ENCODE results near the gene CNKSR3.

Gene CNKSR3

DNA sequence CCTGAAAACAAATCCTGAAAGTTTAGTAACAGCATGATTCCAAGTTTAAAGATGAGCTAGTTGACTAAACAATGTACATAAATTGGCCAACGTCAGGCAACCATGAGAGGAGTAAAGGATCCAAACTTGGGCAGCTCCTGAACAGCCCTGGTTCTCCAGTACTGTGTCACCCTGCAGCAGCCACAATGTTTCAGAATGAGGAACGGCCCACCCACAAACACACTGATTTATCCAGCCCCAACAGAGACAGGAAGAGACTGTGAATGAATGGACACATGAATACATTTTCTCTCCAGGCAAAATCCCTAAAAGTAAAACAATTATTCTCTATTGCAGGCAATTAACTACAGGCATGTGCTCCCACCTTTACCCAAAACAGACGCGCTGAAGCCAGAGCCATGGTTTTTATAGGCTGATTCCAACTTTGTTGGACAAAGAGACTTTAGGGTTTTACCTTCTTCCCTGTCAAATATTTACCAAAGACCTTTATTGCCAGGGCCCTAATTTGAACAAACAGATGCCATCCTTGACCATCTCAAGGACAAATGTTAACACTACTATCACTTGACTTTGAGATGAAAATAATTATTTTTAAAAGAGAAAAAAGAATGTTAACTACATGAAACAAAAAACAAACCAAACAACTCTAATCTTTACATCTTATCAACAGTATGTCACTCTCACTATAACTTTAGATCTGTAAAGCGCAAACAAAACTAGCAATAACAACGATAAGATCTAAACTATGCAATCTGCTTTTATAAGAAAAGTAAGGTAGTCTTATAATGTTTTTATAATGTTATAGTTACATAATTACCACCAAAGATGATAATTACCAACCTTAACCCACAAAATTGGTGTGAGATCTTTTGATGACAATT lies 22.9 kb downstream of the CNKSR3 start:
- DNase-seq (ENCODE audit: extremely low read depth, insufficient read length): no peak
- no peak for TF ChIP-seq CTCF (IDR thresholded peaks at IDR 0.05; ENCODE audit: insufficient read depth, low read length, poor library complexity, severe bottlenecking)

DNA sequence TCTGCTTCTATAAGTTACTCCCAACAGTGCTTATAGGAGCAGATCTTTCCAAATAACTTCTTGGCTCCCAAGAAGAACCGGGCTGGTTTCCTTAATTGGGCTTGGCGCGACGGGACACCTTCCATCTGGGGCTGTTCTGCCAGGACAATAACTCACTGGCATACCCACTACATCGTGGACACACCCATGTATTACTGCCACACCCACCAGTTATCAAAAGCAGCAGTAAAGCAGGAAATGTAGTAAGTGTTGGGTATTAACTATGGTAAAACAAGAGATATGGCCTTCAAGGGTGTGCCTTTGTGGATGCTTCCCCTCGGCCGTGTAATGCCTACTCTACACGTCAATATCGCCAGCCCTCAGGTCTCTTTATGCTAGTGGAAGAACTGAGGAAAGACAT lies 24.7 kb downstream of the CNKSR3 start:
- Histone ChIP-seq H3K4me3 (replicated peaks; ENCODE audit: low read depth, low read length) (no peak overlapping the region), H3K36me3 (ENCODE audit: control insufficient read depth, insufficient read depth, low read length) (no peaks in the 10 kb centered on the region), H3K27me3 (replicated peaks; ENCODE audit: control insufficient read depth, insufficient read depth, low read length) (no peaks in the 10 kb centered on the region)
- DNase-seq (ENCODE audit: extremely low read depth, insufficient read length): no peak
- no peak for TF ChIP-seq CTCF (IDR thresholded peaks at IDR 0.05; ENCODE audit: insufficient read depth, low read length, poor library complexity, severe bottlenecking)

More for the DNA sequence above, 22.9 kb downstream of the CNKSR3 start:
- Histone ChIP-seq H3K36me3 (ENCODE audit: control insufficient read depth, insufficient read depth, low read length) (no peaks in the 10 kb centered on the region), H3K4me3 (replicated peaks; ENCODE audit: low read depth, low read length) (no peak overlapping the region), H3K27me3 (replicated peaks; ENCODE audit: control insufficient read depth, insufficient read depth, low read length) (no peaks in the 10 kb centered on the region)

GRCh38 chr6:154484942-154485341 lies 25.5 kb downstream of the CNKSR3 start:
- no peak for TF ChIP-seq CTCF (IDR thresholded peaks at IDR 0.05; ENCODE audit: insufficient read depth, low read length, poor library complexity, severe bottlenecking)
- DNase-seq (ENCODE audit: extremely low read depth, insufficient read length): no peak
- H3K36me3 ChIP-seq (ENCODE audit: control insufficient read depth, insufficient read depth, low read length): no peaks in the 10 kb centered on the region
- no peak overlapping the region for H3K4me3 ChIP-seq (replicated peaks; ENCODE audit: low read depth, low read length)
- H3K27me3 ChIP-seq (replicated peaks; ENCODE audit: control insufficient read depth, insufficient read depth, low read length): no peaks in the 10 kb centered on the region

DNA sequence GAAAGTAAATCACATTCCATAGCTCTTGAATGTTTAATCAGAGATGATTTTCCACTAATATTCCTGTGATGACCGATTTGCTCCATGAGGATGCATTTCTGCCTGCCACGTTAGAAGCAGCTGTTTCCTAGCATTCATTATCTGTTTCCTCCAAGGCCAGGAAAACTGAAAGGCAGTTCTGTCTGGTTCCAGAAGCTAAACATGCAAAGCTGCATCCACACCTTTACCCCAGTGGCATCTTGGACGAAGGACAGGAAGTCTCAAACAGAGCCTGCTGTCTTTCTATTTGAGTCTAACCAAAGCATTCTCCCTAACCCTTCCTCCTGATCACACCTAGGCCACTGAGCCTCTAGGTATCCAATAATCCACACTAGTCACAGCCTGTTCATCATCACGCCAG lies 27.6 kb downstream of the CNKSR3 start:
- H3K27me3 ChIP-seq (replicated peaks; ENCODE audit: control insufficient read depth, insufficient read depth, low read length): no peaks in the 10 kb centered on the region
- no peak for TF ChIP-seq CTCF (IDR thresholded peaks at IDR 0.05; ENCODE audit: insufficient read depth, low read length, poor library complexity, severe bottlenecking)
- no peak overlapping the region for H3K4me3 ChIP-seq (replicated peaks; ENCODE audit: low read depth, low read length)
- H3K36me3 ChIP-seq (ENCODE audit: control insufficient read depth, insufficient read depth, low read length): no peaks in the 10 kb centered on the region
- DNase-seq (ENCODE audit: extremely low read depth, insufficient read length): no peak

GRCh38 chr6:154481521-154482013 lies 28.9 kb downstream of the CNKSR3 start:
- H3K36me3 ChIP-seq (ENCODE audit: control insufficient read depth, insufficient read depth, low read length): no peaks in the 10 kb centered on the region
- no peaks in the 10 kb centered on the region for H3K27me3 ChIP-seq (replicated peaks; ENCODE audit: control insufficient read depth, insufficient read depth, low read length)
- no peak overlapping the region for H3K4me3 ChIP-seq (replicated peaks; ENCODE audit: low read depth, low read length)
- TF ChIP-seq CTCF (IDR thresholded peaks at IDR 0.05; ENCODE audit: insufficient read depth, low read length, poor library complexity, severe bottlenecking): no peak
- DNase-seq (ENCODE audit: extremely low read depth, insufficient read length): no peak
